ENCODE data around the gene FAM219B.

DNA sequence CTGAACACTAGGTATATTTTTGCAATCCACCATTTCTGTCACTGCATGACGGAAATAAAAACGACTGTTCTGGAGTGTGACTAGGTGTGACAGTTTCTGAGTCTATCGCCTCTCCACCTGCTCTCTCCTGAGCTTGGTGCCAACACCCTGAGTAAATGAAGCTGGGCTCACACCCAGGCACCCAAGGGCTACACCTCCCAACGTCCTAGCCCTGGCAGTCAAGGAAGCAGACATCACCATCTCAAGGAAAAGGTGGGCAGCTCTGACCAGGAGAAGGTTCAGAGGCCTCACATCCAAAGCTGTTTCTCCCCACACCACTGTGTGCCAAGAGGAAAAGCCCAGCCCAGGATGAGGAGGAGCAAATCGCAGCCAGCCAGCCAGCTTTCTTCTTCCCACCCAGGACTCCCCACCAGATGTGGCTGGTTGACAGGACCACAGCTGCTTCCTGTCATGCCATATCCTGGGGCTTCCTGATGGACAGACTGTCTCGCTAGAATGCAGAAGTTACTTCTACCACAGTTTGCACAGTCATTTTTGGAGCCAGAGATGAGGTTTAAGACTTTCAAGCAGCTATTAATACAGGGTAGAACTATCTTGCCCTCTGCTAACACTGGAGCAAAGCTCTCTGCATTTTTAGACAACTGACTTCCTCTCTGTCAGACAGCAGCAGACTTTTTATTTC, 36.8 kb downstream of the FAM219B start:
- TF ChIP-seq CTCF (conservative IDR thresholded peaks at IDR 0.05) (no peak), EZH2 (IDR thresholded peaks at IDR 0.05; ENCODE audit: low read depth) (no peak)
